ENCODE results near the gene TMEM217.

TMEM217 gene

GRCh38 chr6:37282371-37282770 lies 24.4 kb upstream of the TMEM217 start:
- DNase-seq (ENCODE audit: low read depth, low spot score) = no peak
- TF ChIP-seq CTCF (IDR thresholded peaks at IDR 0.05; ENCODE audit: low read depth, low read length) = no peak
- in situ Hi-C loops (cut with HindIII; ENCODE audit: low sequenced_read_pairs) = no loop called here
- H3K4me3 ChIP-seq (ENCODE audit: low read depth, low read length) = no peak overlapping the region

DNA sequence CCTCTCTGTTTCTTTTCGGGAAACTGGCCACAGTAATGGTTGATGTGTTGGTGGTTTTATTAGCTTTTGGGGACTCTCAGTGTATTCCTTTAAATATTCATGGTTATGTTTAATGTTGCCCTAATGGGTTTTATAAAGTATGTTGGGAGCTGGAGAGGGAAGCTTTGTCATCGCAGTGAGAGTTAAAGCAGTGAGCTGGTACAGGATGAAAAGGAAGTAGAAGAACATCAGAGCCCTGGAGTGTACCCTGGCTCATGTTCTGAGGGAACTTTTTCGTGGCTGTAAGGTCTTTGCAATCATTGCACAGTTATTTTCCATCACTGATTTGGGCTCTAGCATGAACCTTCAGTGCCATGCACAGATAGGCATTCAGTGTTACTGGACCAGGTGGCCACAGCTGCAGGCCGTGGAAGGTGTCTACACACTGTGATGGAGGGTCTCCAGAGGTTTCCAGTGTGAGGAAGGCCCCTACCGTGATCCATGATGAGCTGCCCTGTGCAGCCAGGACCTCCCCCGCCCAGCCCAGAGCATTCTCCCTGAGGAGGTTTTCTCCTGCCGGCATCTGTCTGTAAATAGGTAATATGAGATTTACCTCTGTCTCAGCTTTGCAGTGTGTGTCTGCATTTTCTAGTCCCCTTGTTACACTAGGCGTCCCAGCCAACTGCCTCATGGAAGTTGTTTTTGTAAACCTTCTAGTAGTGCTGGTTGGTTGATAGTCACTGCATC lies 22.4 kb upstream of the TMEM217 start:
- in situ Hi-C loops (cut with HindIII; ENCODE audit: low sequenced_read_pairs) = no loop called here
- no peak for TF ChIP-seq CTCF (IDR thresholded peaks at IDR 0.05; ENCODE audit: low read depth, low read length)
- no peak overlapping the region for H3K4me3 ChIP-seq (ENCODE audit: low read depth, low read length)
- no peak for DNase-seq (ENCODE audit: low read depth, low spot score)

DNA sequence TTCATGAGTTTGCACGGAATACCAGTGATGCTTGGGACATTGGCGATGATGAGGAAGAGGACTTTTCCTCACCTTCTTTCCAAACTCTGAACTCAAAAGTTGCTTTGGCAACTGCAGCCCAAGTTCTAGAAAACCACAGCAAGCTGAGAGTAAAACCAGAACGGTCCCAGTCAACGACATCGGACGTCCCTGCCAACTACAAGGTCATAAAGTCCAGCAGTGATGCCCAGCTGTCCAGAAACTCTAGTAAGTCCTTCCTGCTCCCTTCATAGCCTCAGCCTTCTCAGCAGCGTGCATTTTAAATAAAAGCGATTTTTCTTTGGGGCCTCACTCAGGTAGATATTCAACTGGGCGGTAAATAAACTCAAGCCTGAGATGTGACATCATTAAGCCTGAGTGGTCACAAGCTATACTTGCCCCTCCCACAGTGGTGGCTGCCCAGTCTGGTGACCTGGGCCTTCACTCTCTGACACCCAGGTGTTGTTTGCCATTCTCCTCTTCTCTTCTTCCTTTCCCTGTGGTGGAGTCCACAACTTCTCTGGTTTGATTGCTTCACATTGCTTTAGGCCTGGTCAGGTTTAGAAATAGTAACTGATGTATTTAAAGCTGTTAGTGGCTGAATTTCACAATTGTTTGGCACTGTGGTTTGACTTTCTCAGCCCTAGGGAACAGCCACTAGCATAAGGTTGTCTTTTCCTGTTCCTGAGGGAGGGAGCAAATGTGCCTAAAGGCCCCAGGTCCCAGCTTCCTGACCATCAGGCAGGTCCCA lies 21.6 kb upstream of the TMEM217 start:
- no peak overlapping the region for H3K4me3 ChIP-seq (ENCODE audit: low read depth, low read length)
- peak; percentile 24 for DNase-seq (ENCODE audit: low read depth, low spot score)
- no peak for TF ChIP-seq CTCF (IDR thresholded peaks at IDR 0.05; ENCODE audit: low read depth, low read length)
- in situ Hi-C loops (cut with HindIII; ENCODE audit: low sequenced_read_pairs) = no loop called here

- no peak overlapping the region for H3K4me3 ChIP-seq (ENCODE audit: low read depth, low read length)
- in situ Hi-C loops (cut with HindIII; ENCODE audit: low sequenced_read_pairs) = no loop called here
- no peak for DNase-seq (ENCODE audit: low read depth, low spot score)
- no peak for TF ChIP-seq CTCF (IDR thresholded peaks at IDR 0.05; ENCODE audit: low read depth, low read length)
Measured at GRCh38 chr6:37277001-37277409, 19.1 kb upstream of the TMEM217 start.

- in situ Hi-C loops (cut with HindIII; ENCODE audit: low sequenced_read_pairs) = no loop called here
- no peak overlapping the region for H3K4me3 ChIP-seq (ENCODE audit: low read depth, low read length)
- DNase-seq (ENCODE audit: low read depth, low spot score) = no peak
- TF ChIP-seq CTCF (IDR thresholded peaks at IDR 0.05; ENCODE audit: low read depth, low read length) = no peak
Measured at GRCh38 chr6:37275350-37275749, 17.4 kb upstream of the TMEM217 start.

- DNase-seq (ENCODE audit: low read depth, low spot score) = no peak
- in situ Hi-C loops (cut with HindIII; ENCODE audit: low sequenced_read_pairs) = no loop called here
- no peak overlapping the region for H3K4me3 ChIP-seq (ENCODE audit: low read depth, low read length)
- no peak for TF ChIP-seq CTCF (IDR thresholded peaks at IDR 0.05; ENCODE audit: low read depth, low read length)
Measured at GRCh38 chr6:37273690-37274089, 15.7 kb upstream of the TMEM217 start.
